GM19468 (cell line): ENCODE data around the gene RAB5IF.

Experiments
- ATAC-seq: cut with Tn5 transposase; IDR thresholded peaks from one replicate; pipeline ENCODE4 v1.9.1; 2021; ENCODE audit warnings: mild to moderate bottlenecking, moderate library complexity, moderate number of reproducible peaks; ENCODE audit not compliant: unreplicated experiment; ENCODE audit errors: extremely low read depth

The RAB5IF gene

GRCh38 chr20:36655004-36655403, 49.4 kb downstream of the RAB5IF start:
- no peak for ATAC-seq

DNA sequence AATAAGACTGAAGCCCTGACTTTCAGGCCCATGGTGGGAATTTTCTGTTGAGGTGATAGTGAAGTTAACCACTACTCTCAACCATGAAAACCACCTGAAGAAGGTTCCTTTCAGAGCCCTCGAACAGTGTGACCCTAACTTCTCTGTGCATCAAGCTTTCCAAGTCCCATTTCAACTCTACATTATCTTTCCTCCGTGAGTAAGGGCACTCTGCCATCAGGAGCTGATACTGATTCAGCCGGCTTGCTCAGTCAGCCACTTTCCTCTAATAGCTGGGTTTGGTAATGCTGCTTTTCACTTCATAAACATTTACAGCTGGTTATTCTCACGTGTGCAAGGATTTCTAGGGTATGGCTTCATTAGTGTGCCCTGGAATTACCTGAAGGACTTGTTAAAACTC, 51.2 kb downstream of the RAB5IF start:
- no peak for ATAC-seq

DNA sequence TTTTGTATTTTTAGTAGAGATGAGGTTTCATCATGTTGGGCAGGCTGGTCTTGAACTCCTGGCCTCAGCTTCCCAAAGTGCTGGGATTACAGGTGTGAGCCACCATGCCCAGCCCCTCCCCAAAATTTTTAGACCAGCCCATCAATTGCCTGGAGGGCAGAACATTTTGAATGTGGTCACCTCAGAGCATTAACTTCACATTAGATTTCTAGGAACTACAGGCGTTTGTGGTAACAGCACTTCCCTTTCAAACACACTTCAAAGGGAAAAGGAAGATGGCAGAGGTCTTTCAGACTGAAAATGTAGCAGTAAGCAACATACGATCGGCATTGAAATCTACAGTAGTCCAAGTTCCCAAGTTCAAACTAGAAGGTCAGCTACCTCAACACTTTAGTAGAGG, 52.7 kb downstream of the RAB5IF start:
- ATAC-seq, result no peak
